H1 (cell line): ENCODE data around the gene CCDC192. TPM values are rescaled to one million over a fixed set of nuclear protein-coding genes. Genes with fewer than 3 reads are reported as not detected.

Experiments used
- CTCF ChIA-PET: fragments of 300-600 bp; sonication (Branson Sonifier 250); formaldehyde crosslinking; loops from one replicate; lab custom pipeline; 2021; ENCODE audit not compliant: partially characterized antibody; lab: Charles Lee
- POLR2A ChIA-PET: fragments of 300-600 bp; sonication (Branson Sonifier 250); formaldehyde crosslinking; loops from one replicate; lab custom pipeline; 2021; ENCODE audit warnings: inconsistent platforms; ENCODE audit not compliant: partially characterized antibody; lab: Charles Lee
- DNase-seq, 2 experiments: peaks; one replicate each; pipeline versions ENCODE4 v3.0.0 to v3.0.0-alpha.2; 2010 to 2022; ENCODE audit warnings: low spot score in 2 of 2, low read depth in 1 of 2, mixed read lengths in 1 of 2
- FAIRE-seq: peaks from 2 replicates; lab custom pipeline; 2011; peaks lifted over from hg19 to GRCh38; lab: Jason Lieb, UNC
- H2AFZ ChIP-seq: 2 replicates; pipeline ENCODE4 v1.8.1; 2012; ENCODE audit warnings: low read length, inconsistent platforms
- H2AK5ac ChIP-seq: 2 replicates; pipeline ENCODE4 v1.6.1; 2013; ENCODE audit warnings: low read depth, low read length
- H2BK120ac ChIP-seq: replicated peaks from 2 replicates; pipeline ENCODE3; 2013; ENCODE audit warnings: low read depth, low read length, inconsistent platforms
- H2BK12ac ChIP-seq: 2 replicates; pipeline ENCODE4 v1.6.1; 2013; ENCODE audit warnings: low read depth, low read length
- H2BK15ac ChIP-seq: 2 replicates; pipeline ENCODE4 v1.6.1; 2013; ENCODE audit warnings: low read length
- H2BK20ac ChIP-seq: 2 replicates; pipeline ENCODE4 v1.6.1; 2013; ENCODE audit warnings: low read length
- H2BK5ac ChIP-seq: 2 replicates; pipeline ENCODE4 v1.6.1; 2013; ENCODE audit warnings: low read depth, low read length
- H3K14ac ChIP-seq: 2 replicates; pipeline ENCODE4 v1.6.1; 2013; ENCODE audit warnings: inconsistent platforms; ENCODE audit not compliant: insufficient read length
- H3K18ac ChIP-seq: 2 replicates; pipeline ENCODE4 v1.6.1; 2013; ENCODE audit warnings: low read length; ENCODE audit errors: extremely low read depth
- H3K23ac ChIP-seq: 2 replicates; pipeline ENCODE4 v1.6.1; 2013; ENCODE audit warnings: inconsistent platforms; ENCODE audit not compliant: insufficient read length
- H3K23me2 ChIP-seq: 2 replicates; pipeline ENCODE4 v1.6.1; 2013; ENCODE audit warnings: low read depth, low read length
- H3K27ac ChIP-seq: 2 replicates; pipeline ENCODE4 v1.6.1; 2011; ENCODE audit warnings: low read depth, low read length, inconsistent platforms
- H3K27me3 ChIP-seq, 4 experiments: replicated peaks in 1 of 4; 1 replicate in 1 of 4; 2 replicates in 3 of 4; pipeline versions ENCODE4 v1.6.1 to v1.8.1; 2011 to 2013; ENCODE audit warnings: low read length in 3 of 4, mild to moderate bottlenecking in 3 of 4, inconsistent platforms in 2 of 4, mixed read lengths in 2 of 4, moderate library complexity in 1 of 4; ENCODE audit not compliant: control insufficient read depth in 3 of 4, insufficient read depth in 3 of 4; ENCODE audit errors: extremely low read depth in 1 of 4
- H3K36me3 ChIP-seq, 4 experiments: 2 replicates each; pipeline versions ENCODE4 v1.6.1 to v1.8.1; 2011 to 2013; ENCODE audit warnings: mild to moderate bottlenecking in 4 of 4, low read length in 3 of 4, moderate library complexity in 2 of 4, control low read depth in 1 of 4, inconsistent platforms in 1 of 4; ENCODE audit not compliant: insufficient read depth in 4 of 4, control insufficient read depth in 2 of 4
- H3K4ac ChIP-seq: replicated peaks from 2 replicates; pipeline ENCODE3; 2013; ENCODE audit warnings: low read length, low read depth, mixed read lengths, inconsistent platforms; ENCODE audit not compliant: insufficient read length
- H3K4me1 ChIP-seq, 4 experiments: replicated peaks in 1 of 4; 1 replicate in 1 of 4; 2 replicates in 3 of 4; pipeline versions ENCODE4 v1.6.1 to v1.8.1; 2011 to 2013; ENCODE audit warnings: low read length in 3 of 4, inconsistent platforms in 2 of 4, mixed read lengths in 1 of 4; ENCODE audit not compliant: insufficient read depth in 4 of 4, control insufficient read depth in 3 of 4
- H3K4me2 ChIP-seq, 2 experiments: 2 replicates each; pipeline versions ENCODE4 v1.6.1 to v1.8.1; 2011 to 2013; ENCODE audit warnings: low read depth in 2 of 2, low read length in 2 of 2, control low read depth in 1 of 2, inconsistent platforms in 1 of 2, mild to moderate bottlenecking in 1 of 2; ENCODE audit not compliant: insufficient read depth in 1 of 2
- H3K4me3 ChIP-seq, 4 experiments: fragments of 200-600, 300-600 bp in 1 of 4; sonication (generic), shearing (Covaris generic), sonication (Bioruptor Twin) in 1 of 4; 2 replicates each; pipeline versions ENCODE4 v1.5.1 to v1.8.1; 2011 to 2016; ENCODE audit warnings: low read length in 4 of 4, low read depth in 3 of 4, control low read depth in 2 of 4, inconsistent platforms in 2 of 4, mild to moderate bottlenecking in 2 of 4, mixed read lengths in 1 of 4, moderate library complexity in 1 of 4; ENCODE audit not compliant: insufficient read depth in 2 of 4; ENCODE audit errors: extremely low read depth in 1 of 4
- H3K56ac ChIP-seq: replicated peaks from 2 replicates; pipeline ENCODE3; 2013; ENCODE audit warnings: low read depth, mild to moderate bottlenecking, mixed read lengths, low read length, inconsistent platforms; ENCODE audit not compliant: insufficient read length
- H3K79me1 ChIP-seq: 2 replicates; pipeline ENCODE4 v1.6.1; 2013; ENCODE audit warnings: low read depth, low read length, control low read depth
- H3K79me2 ChIP-seq, 2 experiments: 2 replicates each; pipeline versions ENCODE4 v1.6.1 to v1.8.1; 2012 to 2013; ENCODE audit warnings: low read length in 2 of 2, mild to moderate bottlenecking in 2 of 2, inconsistent platforms in 1 of 2; ENCODE audit not compliant: insufficient read depth in 2 of 2, control insufficient read depth in 1 of 2
- H3K9ac ChIP-seq, 4 experiments: replicated peaks in 1 of 4; 1 replicate in 1 of 4; 2 replicates in 3 of 4; pipeline versions ENCODE4 v1.6.1 to v1.8.1; 2011 to 2013; ENCODE audit warnings: low read depth in 3 of 4, low read length in 3 of 4, control low read depth in 2 of 4, mild to moderate bottlenecking in 2 of 4, moderate library complexity in 2 of 4, inconsistent platforms in 1 of 4; ENCODE audit errors: extremely low read depth in 1 of 4
- H3K9me3 ChIP-seq, 2 experiments: 2 replicates each; pipeline versions ENCODE4 v1.6.1 to v1.8.1; 2012 to 2013; ENCODE audit warnings: mild to moderate bottlenecking in 2 of 2, moderate library complexity in 2 of 2, control low read depth in 1 of 2, inconsistent platforms in 1 of 2, low read depth in 1 of 2, low read length in 1 of 2, mixed read lengths in 1 of 2; ENCODE audit not compliant: insufficient read depth in 2 of 2
- H4K20me1 ChIP-seq, 2 experiments: replicated peaks in 1 of 2; 2 replicates each; pipeline versions ENCODE3 to v1.8.1; 2011 to 2013; ENCODE audit warnings: inconsistent platforms in 2 of 2, low read length in 2 of 2, mild to moderate bottlenecking in 1 of 2; ENCODE audit not compliant: insufficient read depth in 2 of 2, control insufficient read depth in 1 of 2
- H4K5ac ChIP-seq: 2 replicates; pipeline ENCODE4 v1.6.1; 2013; ENCODE audit warnings: low read length, low read depth, mixed read lengths, inconsistent platforms; ENCODE audit not compliant: insufficient read length
- H4K8ac ChIP-seq: 2 replicates; pipeline ENCODE4 v1.8.0; 2013; ENCODE audit warnings: mild to moderate bottlenecking, moderate library complexity, low read length, inconsistent platforms; ENCODE audit not compliant: insufficient read depth; ENCODE audit errors: extremely low read depth
- H4K91ac ChIP-seq: replicated peaks from 2 replicates; pipeline ENCODE3; 2013; ENCODE audit warnings: low read length, mixed read lengths, inconsistent platforms; ENCODE audit not compliant: insufficient read length
- CBX8 ChIP-seq: fragments of 300-800, 300-1000 bp; sonication (generic); IDR thresholded peaks from 2 replicates; pipeline ENCODE4 v1.7.1; 2016; ENCODE audit warnings: low read depth, low read length, borderline replicate concordance
- CEBPB ChIP-seq: IDR thresholded peaks from 2 replicates; pipeline ENCODE4 v1.6.1; 2012; ENCODE audit warnings: low read depth, low read length
- CHD2 ChIP-seq: IDR thresholded peaks from 2 replicates; pipeline ENCODE4 v1.6.1; 2012; ENCODE audit warnings: low read length, improper control_type of control experiment
- JUN ChIP-seq: IDR thresholded peaks from 2 replicates; pipeline ENCODE4 v1.6.1; 2011; ENCODE audit warnings: low read depth, mild to moderate bottlenecking, improper control_type of control experiment, low read length
- KDM4A ChIP-seq: IDR thresholded peaks from one replicate; pipeline ENCODE4 v1.7.1; 2012; ENCODE audit warnings: low read depth, mild to moderate bottlenecking, moderate library complexity, low read length, inconsistent platforms; ENCODE audit not compliant: severe bottlenecking
- POU5F1 ChIP-seq: IDR thresholded peaks from 2 replicates; pipeline ENCODE4 v1.6.1; 2011; ENCODE audit warnings: low read depth, mild to moderate bottlenecking, low read length, moderate library complexity
- RAD21 ChIP-seq, 2 experiments: IDR thresholded peaks in 1 of 2; conservative IDR thresholded peaks in 1 of 2; 2 replicates each; pipeline ENCODE4 v1.6.1; 2011; ENCODE audit warnings: low read depth in 2 of 2, low read length in 2 of 2, improper control_type of control experiment in 1 of 2, inconsistent platforms in 1 of 2, mild to moderate bottlenecking in 1 of 2, moderate library complexity in 1 of 2
- SUZ12 ChIP-seq: fragments of 200-600 bp; sonication (generic); IDR thresholded peaks from 2 replicates; pipeline ENCODE4 v1.6.1; 2012; ENCODE audit warnings: mild to moderate bottlenecking, inconsistent platforms, low read length, moderate library complexity, mixed read lengths
- TEAD4 ChIP-seq: IDR thresholded peaks from 2 replicates; pipeline ENCODE4 v1.6.1; 2012; ENCODE audit warnings: low read depth, low read length, inconsistent platforms, mixed read lengths
- WGBS, 2 experiments: shearing (Covaris generic) in 1 of 2; methylation state at CpG; one replicate each; pipeline versions ENCODE4 v1.1.6 to v1.1.7; 2013 to 2015; ENCODE audit warnings: low lambda C conversion rate in 2 of 2, mixed read lengths in 2 of 2, inconsistent platforms in 1 of 2, low coverage in 1 of 2, missing lambda C conversion rate in 1 of 2; ENCODE audit not compliant: insufficient replicate concordance in 2 of 2, insufficient coverage in 1 of 2, insufficient read length in 1 of 2; ENCODE audit errors: extremely low coverage in 1 of 2, missing lambda C conversion rate in 1 of 2; 5-methylcytosine and 5-hydroxymethylcytosine counted together
- long read RNA-seq, 2 experiments: library from RNA in 1 of 2; library from capped mRNA in 1 of 2; stranded (forward); transcript quantifications; one replicate each; pipeline ENCODE4 v2.0.0, GENCODE V29; 2021; ENCODE audit warnings: inconsistent platforms in 1 of 2
- polyA minus RNA-seq, 3 experiments: library from RNA; depleted of rRNA, polyadenylated mRNA; stranded (reverse); fragments of >200 nt; gene quantifications; 1 replicate in 2 of 3; 2 replicates in 1 of 3; pipeline ENCODE4 v1.2.3, GENCODE V29; 2011
- polyA plus RNA-seq, 7 experiments: library from polyadenylated mRNA; depleted of rRNA in 3 of 7; stranded (reverse) in 5 of 7; unstranded in 2 of 7; fragments of >200 nt in 5 of 7; fragments of 200-250 nt in 2 of 7; gene quantifications; 1 replicate in 5 of 7; 2 replicates in 1 of 7; 4 replicates in 1 of 7; pipeline versions ENCODE4 v1.2.1 to v1.2.3, GENCODE V29; 2011 to 2013; ENCODE audit warnings: missing spikeins in 2 of 7, mixed read lengths in 2 of 7
- total RNA-seq: library from RNA; stranded (reverse); fragmentation: NEBNext Ultra II Directional; extraction: Animal tissue kit (Norgen Biotek cat#: 25700); gene quantifications from 2 replicates; pipeline ENCODE4 v1.2.1, GENCODE V29; 2021

The CCDC192 gene, protein sequence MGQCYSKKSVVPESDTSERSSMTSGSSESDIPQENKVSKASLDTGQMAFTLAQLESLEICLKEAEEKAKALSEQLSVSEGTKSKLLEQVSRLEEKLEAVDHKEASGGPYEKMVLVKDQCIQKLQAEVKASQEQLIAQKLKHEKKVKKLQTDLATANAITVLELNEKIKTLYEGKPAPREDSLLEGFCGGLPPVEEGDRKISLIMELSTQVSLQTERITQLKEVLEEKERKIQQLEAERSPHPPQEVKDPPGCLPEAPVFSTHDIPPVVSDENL
- total RNA-seq: 0.61 and 0.63 TPM in 2 replicates
- polyA plus RNA-seq (2011; rRNA removed): not detected in 2 replicates
- not detected for polyA plus RNA-seq (2011; cell fraction: cytosol; rRNA removed)
- polyA plus RNA-seq (2011; cell fraction: nucleus; rRNA removed): not detected
- polyA plus RNA-seq (2012, experiment 1 of 2): 0.40 to 0.52 TPM in 2 of 4 replicates, not detected in the others
- polyA plus RNA-seq (2012, experiment 2 of 2): not detected
- 0.47 TPM for polyA plus RNA-seq (2013, experiment 1 of 2)
- 0.31 TPM for polyA plus RNA-seq (2013, experiment 2 of 2)
- 1.4 and 1.5 TPM in 2 replicates for polyA minus RNA-seq (2011; rRNA and poly(A)+ RNA removed)
- not detected for polyA minus RNA-seq (2011; cell fraction: cytosol; rRNA and poly(A)+ RNA removed)
- polyA minus RNA-seq (2011; cell fraction: nucleus; rRNA and poly(A)+ RNA removed): 6.3 TPM
- long read RNA-seq, experiment 1, partial matches to known transcripts: 0 of 1 reads
- long read RNA-seq, experiment 1, other reads (novel, unspliced or antisense): 1 of 1 reads
- long read RNA-seq, experiment 2, partial matches to known transcripts: 0 of 1 reads
- long read RNA-seq, experiment 2, other reads (novel, unspliced or antisense): 1 of 1 reads

DNA sequence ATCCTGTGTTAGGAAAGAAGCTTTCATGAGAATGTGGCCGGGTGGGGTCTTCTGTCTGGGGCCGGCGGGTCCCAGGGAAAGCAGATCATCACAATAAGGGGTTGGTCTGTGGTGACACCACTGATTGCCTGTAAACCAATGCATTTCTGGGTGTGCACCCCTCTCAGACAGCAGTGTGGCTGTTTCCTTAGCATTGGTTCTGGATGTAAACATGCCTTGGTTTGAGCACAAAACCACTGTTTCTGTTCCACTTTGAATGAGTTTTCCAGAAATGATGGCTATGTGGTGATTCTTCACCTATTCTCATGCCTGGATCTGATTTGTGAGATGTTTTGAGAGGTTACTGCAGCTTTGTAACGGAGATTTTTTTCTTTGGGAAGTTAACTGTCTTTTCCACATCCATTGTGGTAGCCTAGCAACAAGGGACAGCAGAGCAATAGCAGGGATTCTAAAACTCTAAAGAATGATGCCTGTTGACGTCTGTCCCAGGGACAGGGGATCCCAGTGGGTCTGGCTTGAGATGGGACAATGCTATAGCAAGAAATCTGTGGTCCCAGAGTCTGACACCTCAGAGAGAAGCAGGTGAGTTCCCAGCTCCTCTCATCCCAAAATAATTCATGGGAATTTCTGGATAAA is at the start of gene CCDC192:
TSS of gene CCDC192 (plus strand) at position 466 of the 636 bp plus-strand sequence. CDS start at position 521, 55 bp downstream.
- H4K20me1 ChIP-seq: no peaks in the 10 kb centered on the region
- H4K5ac ChIP-seq: no peak within 1 kb of the TSS
- H3K23ac ChIP-seq: no peak within 1 kb of the TSS
- H2AK5ac ChIP-seq: 0 out of 2 replicates have a peak within 1 kb of the TSS, but pooled peaks have one; percentile 11
- H3K79me2 ChIP-seq: no peaks in the 10 kb centered on the region
- no peak within 1 kb of the TSS for H3K56ac ChIP-seq
- H3K4ac ChIP-seq: no peak within 1 kb of the TSS
- WGBS, 2 experiments: 89% methylated on average over 5 of the region's 5 CpGs; no CpG with 5 or more reads in 1 of the 2 experiments
- no peaks in the 10 kb centered on the region for H3K4me1 ChIP-seq
- H3K79me1 ChIP-seq: no peaks in the 10 kb centered on the region
- H4K91ac ChIP-seq: no peak within 1 kb of the TSS
- H2AFZ ChIP-seq: peak within 1 kb of the TSS; percentile 65; the same call in 1 of the 2 replicates
- no peak within 1 kb of the TSS for H2BK120ac ChIP-seq
- H3K27me3 ChIP-seq: peaks cover 0 to 1% (median 0%) of the 10 kb centered on the region in 4 experiments; a peak in 1 of 7 replicates
- no peak within 1 kb of the TSS for H4K8ac ChIP-seq
- H3K4me2 ChIP-seq: no peak within 1 kb of the TSS
- POLR2A ChIA-PET: no interaction called here
- no peak within 1 kb of the TSS; the same call in 1 of the 2 replicates for H2BK12ac ChIP-seq
- H3K36me3 ChIP-seq: no peaks in the 10 kb centered on the region
- CTCF ChIA-PET: interaction anchor here (1.0 kb wide), 1 partner anchor 8 kb away, joined by 4 read pairs; no protein-coding TSS in a partner anchor
- H3K18ac ChIP-seq: no peak within 1 kb of the TSS
- no peak within 1 kb of the TSS for H2BK5ac ChIP-seq
- FAIRE-seq: no peak
- no peaks in the 10 kb centered on the region for H3K9me3 ChIP-seq
- no peak within 1 kb of the TSS for H3K4me3 ChIP-seq
- H3K23me2 ChIP-seq: no peaks in the 10 kb centered on the region; the same call in 1 of the 2 replicates
- H3K9ac ChIP-seq: no peak within 1 kb of the TSS
- no peak for DNase-seq
- no peak within 1 kb of the TSS for H3K14ac ChIP-seq
- H3K27ac ChIP-seq: no peak within 1 kb of the TSS
- no peak within 1 kb of the TSS for H2BK15ac ChIP-seq
- H2BK20ac ChIP-seq: no peak within 1 kb of the TSS
- TF ChIP-seq SUZ12: no peak
- TF ChIP-seq CEBPB: no peak
- no peak for TF ChIP-seq CBX8
- TF ChIP-seq JUN: no peak
- TF ChIP-seq TEAD4: no peak
- no peak for TF ChIP-seq RAD21 (IDR thresholded peaks at IDR 0.05 in 1 of 2, conservative IDR thresholded peaks at IDR 0.05 in 1 of 2; ENCODE audit: low read depth in 2 of 2, low read length in 2 of 2)
- no peak for TF ChIP-seq POU5F1
- no peak for TF ChIP-seq CHD2
- TF ChIP-seq KDM4A: no peak
